Spleen (tissue), 7 donors: ENCODE measurements around the gene RBM10.

Source experiments
- POLR2A ChIP-seq, 3 donors: fragments of 450-650 bp; IDR thresholded peaks; one replicate each; pipeline ENCODE4 v1.5.1; 2017; ENCODE audit warnings: antibody characterized with exemption in 3 of 3, mild to moderate bottlenecking in 1 of 3
- TF ChIP-seq, protein P1 (sequence below), 11 experiments: fragments of 200-600 bp in 7 of 11; fragments of 450-650 bp in 4 of 11; sonication (generic) in 4 of 11; IDR thresholded peaks in 8 of 11; conservative IDR thresholded peaks in 3 of 11; 1 replicate in 7 of 11; 2 replicates in 4 of 11; pipeline versions ENCODE4 v1.4.0 to v1.8.0; 2016 to 2021; ENCODE audit warnings: antibody characterized with exemption in 11 of 11, inconsistent platforms in 4 of 11, mild to moderate bottlenecking in 1 of 11
- donor health status: DM: no; HTN: no; CAD: no; lungs with moderate emphysema.
- donor health status: DM: no; HTN: no; CAD: no.
- donor health status: DM: no; HTN: no; CAD: no.

DNA sequence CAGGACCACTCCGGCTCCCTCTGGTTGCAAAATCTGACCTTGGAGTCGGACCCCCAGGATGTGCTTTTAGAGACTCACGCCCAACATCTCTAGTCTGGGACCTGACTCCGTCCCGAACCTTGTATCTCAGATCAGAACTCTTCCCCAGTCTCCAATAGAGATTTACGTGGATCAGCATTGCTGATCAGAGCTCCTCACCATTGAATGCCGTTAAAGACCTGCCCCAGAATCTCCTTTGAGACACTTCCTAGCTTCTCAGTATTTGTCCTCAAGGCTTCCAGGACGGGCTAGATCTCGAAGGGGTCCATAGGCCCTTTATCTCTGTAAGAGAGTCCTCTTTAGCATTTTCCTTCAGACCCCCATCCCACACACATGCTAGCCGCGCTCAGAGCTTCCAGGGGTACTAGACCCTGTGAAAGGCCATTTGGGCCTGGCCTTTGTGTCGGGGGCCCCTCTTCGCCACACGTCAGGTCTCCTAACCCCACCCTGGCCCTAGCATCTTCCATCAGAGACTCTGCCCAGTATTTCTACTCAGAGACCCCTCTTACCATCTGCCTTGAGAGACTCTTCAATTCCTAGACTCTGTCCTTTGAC lies 49.3 kb downstream of the RBM10 start:
- TF ChIP-seq, protein P1, sequence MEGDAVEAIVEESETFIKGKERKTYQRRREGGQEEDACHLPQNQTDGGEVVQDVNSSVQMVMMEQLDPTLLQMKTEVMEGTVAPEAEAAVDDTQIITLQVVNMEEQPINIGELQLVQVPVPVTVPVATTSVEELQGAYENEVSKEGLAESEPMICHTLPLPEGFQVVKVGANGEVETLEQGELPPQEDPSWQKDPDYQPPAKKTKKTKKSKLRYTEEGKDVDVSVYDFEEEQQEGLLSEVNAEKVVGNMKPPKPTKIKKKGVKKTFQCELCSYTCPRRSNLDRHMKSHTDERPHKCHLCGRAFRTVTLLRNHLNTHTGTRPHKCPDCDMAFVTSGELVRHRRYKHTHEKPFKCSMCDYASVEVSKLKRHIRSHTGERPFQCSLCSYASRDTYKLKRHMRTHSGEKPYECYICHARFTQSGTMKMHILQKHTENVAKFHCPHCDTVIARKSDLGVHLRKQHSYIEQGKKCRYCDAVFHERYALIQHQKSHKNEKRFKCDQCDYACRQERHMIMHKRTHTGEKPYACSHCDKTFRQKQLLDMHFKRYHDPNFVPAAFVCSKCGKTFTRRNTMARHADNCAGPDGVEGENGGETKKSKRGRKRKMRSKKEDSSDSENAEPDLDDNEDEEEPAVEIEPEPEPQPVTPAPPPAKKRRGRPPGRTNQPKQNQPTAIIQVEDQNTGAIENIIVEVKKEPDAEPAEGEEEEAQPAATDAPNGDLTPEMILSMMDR (IDR thresholded peaks at IDR 0.05 in 8 of 11, conservative IDR thresholded peaks at IDR 0.05 in 3 of 11): no peak
- no peak for TF ChIP-seq POLR2A (IDR thresholded peaks at IDR 0.05)
